Mesothelial cell of epicardium (in vitro differentiated cells): ENCODE data around the gene HNRNPM. TPM values are rescaled to one million over a fixed set of nuclear protein-coding genes. Genes with fewer than 3 reads are reported as not detected.

ENCODE experiments used
- DNase-seq, 2 experiments: peaks; one replicate each; pipeline ENCODE4 v3.0.0; 2021; ENCODE audit warnings: low spot score in 2 of 2; ENCODE audit not compliant: unreplicated experiment in 2 of 2
- H3K27ac Mint-ChIP-seq: 2 replicates; pipeline ENCODE4 v1.8.0; 2021; ENCODE audit warnings: mixed read lengths
- H3K27me3 Mint-ChIP-seq: 2 replicates; pipeline ENCODE4 v1.8.0; 2021; ENCODE audit warnings: low read depth, mixed read lengths
- H3K36me3 Mint-ChIP-seq: 2 replicates; pipeline ENCODE4 v1.8.0; 2021; ENCODE audit warnings: mixed read lengths
- H3K4me1 Mint-ChIP-seq: 2 replicates; pipeline ENCODE4 v1.8.0; 2021; ENCODE audit warnings: mixed read lengths
- H3K4me3 Mint-ChIP-seq: 2 replicates; pipeline ENCODE4 v1.8.0; 2021; ENCODE audit warnings: mild to moderate bottlenecking, moderate library complexity, mixed read lengths
- H3K9me3 Mint-ChIP-seq: 2 replicates; pipeline ENCODE4 v1.8.0; 2021; ENCODE audit warnings: mixed read lengths
- total RNA-seq: library from RNA; stranded (reverse); gene quantifications from 3 replicates; pipeline ENCODE4 v1.2.1, GENCODE V29; 2021
- TF ChIP-seq, protein P1 (sequence below): fragments of 200-600 bp; sonication (generic); IDR thresholded peaks from one replicate; pipeline ENCODE4 v1.5.0; 2021; ENCODE audit warnings: antibody characterized with exemption; ENCODE audit not compliant: unreplicated experiment

HNRNPM gene
- total RNA-seq, 1 donor from 2014 or later: 249 TPM

DNA sequence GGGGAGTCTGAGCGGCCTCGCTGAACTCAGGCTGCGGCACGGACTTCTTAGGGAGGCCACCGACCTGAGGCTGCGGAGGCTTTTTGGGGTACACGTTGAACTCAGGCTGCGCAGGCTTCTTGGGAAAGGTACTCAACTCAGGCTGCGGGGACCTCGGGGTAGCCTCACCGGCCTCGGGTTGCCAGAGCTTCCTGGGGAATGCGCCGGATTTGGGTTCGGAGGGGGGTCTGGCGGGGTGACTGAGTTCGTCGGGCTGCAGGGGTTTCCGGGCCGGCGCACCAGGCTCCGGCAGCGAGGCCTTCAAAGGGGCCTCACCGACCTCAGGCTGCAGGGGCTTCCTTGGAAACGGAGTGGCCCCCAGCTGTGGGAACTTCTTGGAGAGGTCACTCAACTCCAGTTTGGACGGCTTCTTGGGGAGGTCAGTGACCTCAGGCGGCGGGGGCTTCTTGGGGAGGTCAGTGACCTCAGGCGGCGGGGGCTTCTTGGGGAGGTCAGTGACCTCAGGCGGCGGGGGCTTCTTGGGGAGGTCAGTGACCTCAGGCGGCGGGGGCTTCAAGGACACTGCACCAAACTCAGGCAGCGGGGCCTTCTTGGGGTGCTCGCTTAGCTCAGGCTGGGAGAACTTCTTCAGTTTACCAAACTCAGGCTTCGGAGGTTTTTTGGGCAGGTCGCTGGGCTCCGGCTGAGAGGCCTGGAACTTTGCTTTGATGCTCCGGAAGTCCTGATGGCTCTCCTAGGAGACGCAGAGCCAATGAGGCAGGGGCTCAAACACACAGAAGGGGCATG, 54.5 kb downstream of the HNRNPM start:
- TF ChIP-seq, protein P1, sequence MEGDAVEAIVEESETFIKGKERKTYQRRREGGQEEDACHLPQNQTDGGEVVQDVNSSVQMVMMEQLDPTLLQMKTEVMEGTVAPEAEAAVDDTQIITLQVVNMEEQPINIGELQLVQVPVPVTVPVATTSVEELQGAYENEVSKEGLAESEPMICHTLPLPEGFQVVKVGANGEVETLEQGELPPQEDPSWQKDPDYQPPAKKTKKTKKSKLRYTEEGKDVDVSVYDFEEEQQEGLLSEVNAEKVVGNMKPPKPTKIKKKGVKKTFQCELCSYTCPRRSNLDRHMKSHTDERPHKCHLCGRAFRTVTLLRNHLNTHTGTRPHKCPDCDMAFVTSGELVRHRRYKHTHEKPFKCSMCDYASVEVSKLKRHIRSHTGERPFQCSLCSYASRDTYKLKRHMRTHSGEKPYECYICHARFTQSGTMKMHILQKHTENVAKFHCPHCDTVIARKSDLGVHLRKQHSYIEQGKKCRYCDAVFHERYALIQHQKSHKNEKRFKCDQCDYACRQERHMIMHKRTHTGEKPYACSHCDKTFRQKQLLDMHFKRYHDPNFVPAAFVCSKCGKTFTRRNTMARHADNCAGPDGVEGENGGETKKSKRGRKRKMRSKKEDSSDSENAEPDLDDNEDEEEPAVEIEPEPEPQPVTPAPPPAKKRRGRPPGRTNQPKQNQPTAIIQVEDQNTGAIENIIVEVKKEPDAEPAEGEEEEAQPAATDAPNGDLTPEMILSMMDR: no peak
- H3K9me3 Mint-ChIP-seq: no peaks in the 10 kb centered on the region
- no peak overlapping the region for H3K4me3 Mint-ChIP-seq

DNA sequence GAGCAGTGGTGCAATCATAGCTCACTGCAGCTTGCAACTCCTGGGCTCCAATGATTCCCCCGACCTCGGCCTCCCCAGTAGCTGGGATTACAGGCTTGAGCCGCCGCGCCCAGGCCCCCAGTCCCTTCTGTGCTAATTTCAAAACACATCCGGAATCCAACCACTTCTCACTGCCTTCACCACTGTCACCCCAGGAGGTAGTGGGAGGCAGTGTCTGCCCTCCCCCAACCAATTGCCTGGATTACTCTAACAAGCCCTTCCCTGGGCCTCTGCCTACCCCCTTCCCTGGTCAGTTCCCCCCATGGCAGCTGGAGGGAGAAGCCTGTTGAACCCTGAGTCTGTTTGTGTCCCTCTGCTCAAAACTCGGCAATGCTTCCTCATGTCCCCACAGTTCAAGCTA, 55.4 kb downstream of the HNRNPM start:
- Mint-ChIP-seq H3K4me3 (no peak overlapping the region), H3K4me1 (peaks cover 9% of the 10 kb centered on the region), H3K27ac (peak overlapping the region; percentile 59), H3K9me3 (no peaks in the 10 kb centered on the region), H3K27me3 (no peaks in the 10 kb centered on the region), H3K36me3 (no peaks in the 10 kb centered on the region)
- TF ChIP-seq, protein P1: no peak
- DNase-seq: no peak

More for the DNA sequence above, 54.5 kb downstream of the HNRNPM start:
- Mint-ChIP-seq H3K27me3 (no peaks in the 10 kb centered on the region), H3K36me3 (no peaks in the 10 kb centered on the region), H3K4me1 (peaks cover 8% of the 10 kb centered on the region), H3K27ac (no peak overlapping the region)
- DNase-seq: no peak

GRCh38 chr19:8501516-8501915, 56.7 kb downstream of the HNRNPM start:
- Mint-ChIP-seq H3K9me3 (no peaks in the 10 kb centered on the region), H3K4me1 (peaks cover 13% of the 10 kb centered on the region), H3K36me3 (no peaks in the 10 kb centered on the region), H3K27ac (no peak overlapping the region), H3K4me3 (no peak overlapping the region), H3K27me3 (no peaks in the 10 kb centered on the region)
- DNase-seq: no peak
- TF ChIP-seq, protein P1: no peak

DNA sequence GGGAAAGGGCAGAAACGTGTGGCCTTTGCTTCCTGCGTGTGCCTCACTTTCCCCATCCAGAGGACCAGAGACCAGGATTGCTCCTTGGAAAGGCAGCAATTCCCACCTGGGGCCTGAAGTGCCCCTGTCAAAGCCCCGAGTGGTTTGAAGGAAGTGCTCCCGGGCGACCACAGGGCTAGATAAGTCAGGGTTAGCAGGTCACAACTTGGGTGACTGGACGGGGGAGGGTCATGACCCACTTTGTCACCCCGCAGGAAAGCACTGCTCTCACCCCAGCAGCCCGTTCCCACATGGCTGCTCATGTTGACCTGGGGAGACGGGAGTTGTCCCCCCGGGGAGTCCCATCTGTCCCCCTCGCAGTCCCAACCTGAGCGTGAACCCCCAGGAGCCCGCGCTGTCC, 57.2 kb downstream of the HNRNPM start:
- Mint-ChIP-seq H3K27me3 (no peaks in the 10 kb centered on the region), H3K4me3 (no peak overlapping the region), H3K4me1 (peaks cover 17% of the 10 kb centered on the region), H3K36me3 (no peaks in the 10 kb centered on the region), H3K9me3 (no peaks in the 10 kb centered on the region), H3K27ac (no peak overlapping the region)
- TF ChIP-seq, protein P1: no peak
- DNase-seq: no peak

- Mint-ChIP-seq H3K27me3 (no peaks in the 10 kb centered on the region), H3K4me3 (no peak overlapping the region), H3K4me1 (peaks cover 17% of the 10 kb centered on the region), H3K9me3 (no peaks in the 10 kb centered on the region), H3K27ac (no peak overlapping the region), H3K36me3 (no peaks in the 10 kb centered on the region)
- TF ChIP-seq, protein P1: no peak
- no peak for DNase-seq
These were observed 58.7 kb downstream of the HNRNPM start for GRCh38 chr19:8503510-8503909.

DNA sequence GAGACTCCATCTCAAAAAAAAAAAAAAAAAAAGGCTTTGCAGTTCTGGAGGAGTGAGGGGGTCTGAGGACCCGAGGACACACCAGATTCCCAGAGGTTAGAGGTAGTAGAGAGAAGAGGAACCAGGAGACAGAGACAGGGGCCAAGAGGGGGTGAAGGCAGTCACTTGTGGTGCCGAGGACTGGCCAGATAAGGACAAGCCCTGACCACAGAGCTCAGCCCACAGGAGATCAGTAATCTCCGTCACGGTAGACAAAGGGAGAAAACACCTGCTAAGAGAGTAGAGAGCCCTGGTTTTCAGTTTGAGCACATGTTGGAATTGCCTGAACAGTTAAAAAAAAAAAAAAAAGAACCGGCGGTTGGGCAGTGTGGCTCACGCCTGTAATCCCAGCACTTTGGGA, 59.4 kb downstream of the HNRNPM start:
- H3K27me3 Mint-ChIP-seq: no peaks in the 10 kb centered on the region
- H3K27ac Mint-ChIP-seq: no peak overlapping the region
- no peaks in the 10 kb centered on the region for H3K9me3 Mint-ChIP-seq
- H3K4me3 Mint-ChIP-seq: peak overlapping the region; percentile 41
- DNase-seq: no peak
- H3K4me1 Mint-ChIP-seq: peaks cover 17% of the 10 kb centered on the region
- TF ChIP-seq, protein P1: no peak
- no peaks in the 10 kb centered on the region for H3K36me3 Mint-ChIP-seq
